ENCODE results near the gene RAPGEF5.

Gene RAPGEF5

DNA sequence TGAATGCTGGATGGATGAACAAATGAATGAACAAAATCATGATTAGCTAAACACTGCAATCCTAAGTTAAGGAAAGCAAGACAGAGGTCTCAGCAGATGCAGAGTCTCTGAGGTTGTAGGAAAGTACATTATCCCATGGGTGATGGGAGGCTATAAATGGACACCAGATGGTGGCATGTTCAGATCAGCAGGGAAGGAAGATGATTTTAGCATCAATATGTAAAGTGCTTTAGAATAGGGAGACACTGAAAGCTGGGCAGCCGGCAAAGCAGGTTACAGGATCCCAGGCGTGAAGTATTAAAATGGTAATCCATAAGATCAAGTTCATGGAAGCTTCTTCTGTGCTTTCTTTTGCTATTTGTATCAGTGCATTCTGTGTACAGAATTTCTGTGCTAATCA lies 7.9 kb upstream of the RAPGEF5 start:
- Histone ChIP-seq H3K9ac (ENCODE audit: insufficient read length, low read depth) (no peak overlapping the region), H3K36me3 (ENCODE audit: insufficient read depth, insufficient read length, low read length) (no peaks in the 10 kb centered on the region), H3K9me3 (ENCODE audit: insufficient read depth, low read length) (no peaks in the 10 kb centered on the region), H3K4me1 (ENCODE audit: insufficient read depth, insufficient read length) (no peaks in the 10 kb centered on the region), H3K4me3 (ENCODE audit: insufficient read length, low read depth) (no peak overlapping the region), H3K27me3 (ENCODE audit: insufficient read depth, insufficient read length) (no peaks in the 10 kb centered on the region)
- no peak for DNase-seq (ENCODE audit: low read depth, low spot score)
- TF ChIP-seq SUZ12 (IDR thresholded peaks at IDR 0.05; ENCODE audit: extremely low read depth, insufficient read depth, insufficient read length) = no peak
- TF ChIP-seq YY1 (IDR thresholded peaks at IDR 0.05; ENCODE audit: insufficient read depth, insufficient read length) = no peak
- TF ChIP-seq ZNF274 (IDR thresholded peaks at IDR 0.05; ENCODE audit: low read depth, low read length) = no peak

DNA sequence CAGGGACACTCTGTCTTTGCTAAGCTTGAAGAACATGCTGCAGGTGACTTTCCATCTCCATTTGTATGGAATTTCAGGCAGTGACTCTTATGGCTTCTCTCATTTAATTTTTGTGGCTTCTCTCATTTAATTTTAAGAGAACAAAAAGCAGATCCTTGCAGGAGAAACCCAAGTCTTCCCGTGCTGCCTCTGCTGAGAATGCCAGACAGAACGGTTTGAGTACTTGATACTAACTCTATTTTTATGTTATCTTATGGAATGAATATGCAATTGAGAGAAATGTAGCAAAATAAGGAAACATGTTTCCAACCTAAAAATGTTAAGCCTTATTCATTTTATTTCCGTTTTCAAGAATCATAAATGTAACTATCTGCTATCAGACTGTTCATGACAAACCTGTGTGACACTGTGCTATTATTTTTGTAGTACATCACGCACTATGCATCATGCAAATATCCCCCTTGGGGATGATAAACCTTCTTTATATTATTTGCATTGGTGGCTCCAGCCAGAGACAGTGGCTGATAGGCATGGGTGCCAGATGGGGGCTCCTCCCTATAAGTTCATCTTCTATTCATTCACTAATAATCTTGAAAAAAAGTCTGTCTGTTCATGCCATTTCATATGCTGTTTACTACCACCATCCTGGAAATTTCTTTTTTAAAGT lies 6.9 kb upstream of the RAPGEF5 start:
- no peak for TF ChIP-seq ZNF274 (IDR thresholded peaks at IDR 0.05; ENCODE audit: low read depth, low read length)
- Histone ChIP-seq H3K9ac (ENCODE audit: insufficient read length, low read depth) (no peak overlapping the region), H3K4me3 (ENCODE audit: insufficient read length, low read depth) (no peak overlapping the region), H3K9me3 (ENCODE audit: insufficient read depth, low read length) (no peaks in the 10 kb centered on the region), H3K36me3 (ENCODE audit: insufficient read depth, insufficient read length, low read length) (no peaks in the 10 kb centered on the region), H3K27me3 (ENCODE audit: insufficient read depth, insufficient read length) (peaks cover 2% of the 10 kb centered on the region), H3K4me1 (ENCODE audit: insufficient read depth, insufficient read length) (no peaks in the 10 kb centered on the region)
- no peak for DNase-seq (ENCODE audit: low read depth, low spot score)

DNA sequence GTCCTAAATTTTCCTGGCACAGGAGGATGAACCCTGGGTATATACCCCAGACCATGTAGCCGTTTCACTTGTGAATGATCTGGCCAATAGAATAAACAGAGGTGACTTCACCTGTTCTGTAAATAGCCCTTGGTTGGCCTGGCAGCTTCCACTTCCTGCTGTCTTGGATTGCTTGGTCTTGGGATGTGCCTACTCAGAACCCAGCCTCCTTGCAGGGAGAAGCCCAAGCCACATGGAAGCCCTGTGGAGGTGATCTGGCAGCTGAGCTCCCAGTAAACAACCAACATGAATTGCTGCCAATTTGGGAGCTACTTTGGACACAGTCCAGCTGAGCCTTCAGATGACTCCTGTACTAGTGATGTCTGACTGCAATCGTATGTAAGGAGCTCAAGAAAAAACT lies 4.8 kb upstream of the RAPGEF5 start:
- H3K27me3 ChIP-seq (ENCODE audit: insufficient read depth, insufficient read length) = peaks cover 18% of the 10 kb centered on the region
- no peaks in the 10 kb centered on the region for H3K4me1 ChIP-seq (ENCODE audit: insufficient read depth, insufficient read length)
- H3K36me3 ChIP-seq (ENCODE audit: insufficient read depth, insufficient read length, low read length) = no peaks in the 10 kb centered on the region
- H3K9me3 ChIP-seq (ENCODE audit: insufficient read depth, low read length) = no peaks in the 10 kb centered on the region
- TF ChIP-seq YY1 (IDR thresholded peaks at IDR 0.05; ENCODE audit: insufficient read depth, insufficient read length) (no peak), ZNF274 (IDR thresholded peaks at IDR 0.05; ENCODE audit: low read depth, low read length) (no peak), SUZ12 (IDR thresholded peaks at IDR 0.05; ENCODE audit: extremely low read depth, insufficient read depth, insufficient read length) (no peak)
- H3K4me3 ChIP-seq (ENCODE audit: insufficient read length, low read depth) = no peak overlapping the region
- no peak overlapping the region for H3K9ac ChIP-seq (ENCODE audit: insufficient read length, low read depth)
- no peak for DNase-seq (ENCODE audit: low read depth, low spot score)

DNA sequence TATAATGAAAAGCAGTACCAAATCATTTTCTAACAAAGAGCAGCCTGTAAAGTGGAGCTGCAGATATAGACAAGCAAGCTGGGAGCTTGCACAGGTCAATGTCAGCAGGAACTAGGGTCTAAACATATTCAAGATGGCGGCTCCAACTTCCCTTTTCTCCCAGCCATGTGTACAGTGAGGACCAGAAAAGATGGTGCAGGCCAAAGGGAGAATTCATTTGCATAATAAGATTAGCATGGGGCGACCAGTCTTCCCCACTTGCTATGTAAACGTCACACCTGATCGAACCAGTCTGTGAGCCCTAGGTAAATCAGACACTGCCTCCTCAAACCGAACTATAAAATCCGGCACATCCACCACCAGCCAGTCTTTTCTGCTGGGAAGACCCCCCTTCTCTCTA lies 4.4 kb upstream of the RAPGEF5 start:
- Histone ChIP-seq H3K36me3 (ENCODE audit: insufficient read depth, insufficient read length, low read length) (no peaks in the 10 kb centered on the region), H3K27me3 (ENCODE audit: insufficient read depth, insufficient read length) (peaks cover 22% of the 10 kb centered on the region), H3K4me3 (ENCODE audit: insufficient read length, low read depth) (no peak overlapping the region), H3K9ac (ENCODE audit: insufficient read length, low read depth) (no peak overlapping the region), H3K9me3 (ENCODE audit: insufficient read depth, low read length) (no peaks in the 10 kb centered on the region), H3K4me1 (ENCODE audit: insufficient read depth, insufficient read length) (no peaks in the 10 kb centered on the region)
- DNase-seq (ENCODE audit: low read depth, low spot score) = no peak
- TF ChIP-seq ZNF274 (IDR thresholded peaks at IDR 0.05; ENCODE audit: low read depth, low read length) (no peak), SUZ12 (IDR thresholded peaks at IDR 0.05; ENCODE audit: extremely low read depth, insufficient read depth, insufficient read length) (no peak), YY1 (IDR thresholded peaks at IDR 0.05; ENCODE audit: insufficient read depth, insufficient read length) (no peak)

DNA sequence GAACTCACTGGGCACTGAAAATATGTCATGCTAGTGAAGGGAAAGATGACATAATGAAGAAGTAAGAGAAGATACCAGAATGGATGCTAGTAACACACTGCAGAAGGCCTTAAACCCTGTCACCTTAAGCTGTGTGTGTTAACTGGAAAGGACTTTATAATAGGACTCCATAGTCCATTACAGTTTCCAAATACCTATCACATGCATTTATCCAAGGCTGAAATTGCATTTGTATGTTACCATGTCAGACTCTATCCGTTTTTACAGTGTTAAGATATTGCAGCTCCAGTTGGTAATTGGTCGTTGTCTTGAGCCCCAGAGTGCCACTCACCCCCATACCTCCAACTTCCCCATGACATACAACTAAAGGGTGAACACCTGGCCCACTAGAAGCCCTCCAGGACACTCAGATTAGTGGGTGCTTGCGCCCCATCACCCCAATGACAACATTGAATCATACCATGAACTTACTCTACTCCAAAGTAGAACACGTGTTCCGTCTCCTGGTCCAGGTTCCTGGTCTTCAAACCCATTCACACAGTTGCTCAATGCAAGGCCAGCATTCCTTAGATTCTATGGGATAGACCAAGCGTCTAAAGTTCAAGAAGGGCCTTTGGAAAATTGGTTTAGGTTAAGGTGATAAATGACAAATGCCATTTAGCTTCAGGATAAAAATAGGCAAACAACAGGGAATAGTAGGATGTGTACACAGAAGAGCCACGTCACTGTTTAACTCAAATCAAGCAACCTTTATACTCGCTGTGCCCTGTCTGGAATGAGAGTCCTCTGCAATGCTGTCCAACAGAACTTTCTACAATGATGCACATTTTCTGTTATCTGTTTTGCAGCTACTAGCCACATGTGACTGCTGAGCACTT lies 2.1 kb upstream of the RAPGEF5 start:
- no peak for DNase-seq (ENCODE audit: low read depth, low spot score)
- no peak overlapping the region for H3K4me3 ChIP-seq (ENCODE audit: insufficient read length, low read depth)
- no peaks in the 10 kb centered on the region for H3K9me3 ChIP-seq (ENCODE audit: insufficient read depth, low read length)
- H3K27me3 ChIP-seq (ENCODE audit: insufficient read depth, insufficient read length) = peaks cover 42% of the 10 kb centered on the region
- TF ChIP-seq SUZ12 (IDR thresholded peaks at IDR 0.05; ENCODE audit: extremely low read depth, insufficient read depth, insufficient read length) = no peak
- TF ChIP-seq ZNF274 (IDR thresholded peaks at IDR 0.05; ENCODE audit: low read depth, low read length) = no peak
- TF ChIP-seq YY1 (IDR thresholded peaks at IDR 0.05; ENCODE audit: insufficient read depth, insufficient read length) = no peak
- no peak overlapping the region for H3K9ac ChIP-seq (ENCODE audit: insufficient read length, low read depth)
- no peaks in the 10 kb centered on the region for H3K36me3 ChIP-seq (ENCODE audit: insufficient read depth, insufficient read length, low read length)
- H3K4me1 ChIP-seq (ENCODE audit: insufficient read depth, insufficient read length) = peaks cover 3% of the 10 kb centered on the region

DNA sequence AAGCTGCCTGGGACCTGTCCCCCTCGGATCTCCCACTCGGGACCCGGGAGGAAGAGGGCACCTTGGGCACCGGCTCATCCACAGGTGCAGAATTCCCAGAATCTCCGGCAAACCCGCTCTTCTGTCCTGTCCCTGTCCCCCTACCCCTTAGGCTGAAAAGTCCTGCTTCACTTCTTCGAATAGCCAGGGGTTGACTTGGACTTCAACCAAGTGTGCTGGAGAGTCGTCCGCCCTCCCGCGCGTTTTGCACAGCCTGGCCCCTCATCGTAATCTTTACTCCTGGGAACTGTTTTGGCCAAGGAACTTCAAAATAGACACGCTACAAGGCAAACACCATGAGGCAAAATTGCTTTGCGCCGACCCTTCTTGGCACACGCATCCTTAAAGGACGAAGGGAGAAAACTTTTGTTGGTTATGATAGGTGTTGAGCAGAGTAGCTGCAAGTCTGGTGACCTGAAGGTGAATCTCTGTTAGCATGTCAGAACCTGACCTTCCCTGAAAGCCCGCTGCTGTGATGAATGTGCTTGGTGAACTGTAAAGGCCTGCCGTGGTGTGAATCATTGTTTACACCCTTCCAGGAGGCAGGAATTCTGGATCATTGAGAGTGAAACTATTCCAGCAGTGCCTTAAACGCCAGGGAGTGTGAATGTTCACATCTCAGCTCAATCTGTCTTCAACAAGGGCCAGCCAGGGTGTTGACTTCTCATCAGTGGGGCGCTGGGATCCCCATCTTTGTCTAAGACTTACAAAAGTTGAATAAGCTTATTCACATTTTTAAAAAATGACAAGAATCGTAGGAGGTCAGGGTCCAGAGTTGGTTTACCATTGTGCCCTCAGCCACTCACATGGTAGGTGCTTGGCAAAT lies 589 bp upstream of the RAPGEF5 start:
- Histone ChIP-seq H3K4me3 (ENCODE audit: insufficient read length, low read depth) (peak overlapping the region; percentile 37), H3K9me3 (ENCODE audit: insufficient read depth, low read length) (peaks cover 10% of the 10 kb centered on the region), H3K27me3 (ENCODE audit: insufficient read depth, insufficient read length) (peaks cover 42% of the 10 kb centered on the region), H3K4me1 (ENCODE audit: insufficient read depth, insufficient read length) (peaks cover 3% of the 10 kb centered on the region), H3K36me3 (ENCODE audit: insufficient read depth, insufficient read length, low read length) (no peaks in the 10 kb centered on the region), H3K9ac (ENCODE audit: insufficient read length, low read depth) (peak overlapping the region; percentile 29)
- no peak for DNase-seq (ENCODE audit: low read depth, low spot score)
- TF ChIP-seq ZNF274 (IDR thresholded peaks at IDR 0.05; ENCODE audit: low read depth, low read length) (no peak), SUZ12 (IDR thresholded peaks at IDR 0.05; ENCODE audit: extremely low read depth, insufficient read depth, insufficient read length) (no peak)

Data from NT2/D1 (cell line).